GM18499 (cell line): Measurements from ENCODE around the gene MFN2.
"Not testable (repeated sequence)": the region's sequence is repeated elsewhere in the genome, so short reads cannot be mapped to it uniquely, and the experiment has no call there.

Experiments used
- ATAC-seq: cut with Tn5 transposase; IDR thresholded peaks from one replicate; pipeline ENCODE4 v1.9.1; 2021; ENCODE audit warnings: moderate number of reproducible peaks; ENCODE audit not compliant: insufficient read depth, unreplicated experiment

MFN2 gene

DNA sequence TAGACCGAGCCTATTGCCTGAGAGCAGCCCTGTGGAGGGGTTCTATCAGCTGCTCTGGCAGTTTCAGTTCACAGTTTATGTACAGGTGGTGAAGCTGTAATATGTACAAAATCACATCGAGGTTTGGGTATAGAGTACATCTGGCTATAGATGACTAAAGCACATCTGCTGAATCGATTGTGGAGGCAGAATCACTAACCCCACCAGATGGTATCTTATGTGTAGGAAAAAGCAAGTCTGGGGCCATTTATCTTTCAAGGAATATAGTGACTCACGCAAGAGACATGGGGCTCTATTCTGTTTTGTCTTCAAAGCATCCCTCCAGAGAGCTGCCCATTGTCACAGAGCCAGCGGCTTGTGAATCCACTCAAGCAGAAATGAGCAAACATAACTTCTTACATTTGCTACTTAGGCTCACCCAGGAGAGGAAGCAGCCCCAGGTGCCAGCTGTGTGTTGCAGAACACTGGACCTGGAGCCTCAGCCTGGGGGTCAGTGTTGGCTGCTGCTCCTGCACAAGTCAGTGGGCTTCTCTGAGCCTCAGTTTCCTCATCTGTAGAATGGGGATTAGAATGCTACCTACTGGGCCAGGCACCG lies 60.3 kb downstream of the MFN2 start:
- no peak for ATAC-seq

DNA sequence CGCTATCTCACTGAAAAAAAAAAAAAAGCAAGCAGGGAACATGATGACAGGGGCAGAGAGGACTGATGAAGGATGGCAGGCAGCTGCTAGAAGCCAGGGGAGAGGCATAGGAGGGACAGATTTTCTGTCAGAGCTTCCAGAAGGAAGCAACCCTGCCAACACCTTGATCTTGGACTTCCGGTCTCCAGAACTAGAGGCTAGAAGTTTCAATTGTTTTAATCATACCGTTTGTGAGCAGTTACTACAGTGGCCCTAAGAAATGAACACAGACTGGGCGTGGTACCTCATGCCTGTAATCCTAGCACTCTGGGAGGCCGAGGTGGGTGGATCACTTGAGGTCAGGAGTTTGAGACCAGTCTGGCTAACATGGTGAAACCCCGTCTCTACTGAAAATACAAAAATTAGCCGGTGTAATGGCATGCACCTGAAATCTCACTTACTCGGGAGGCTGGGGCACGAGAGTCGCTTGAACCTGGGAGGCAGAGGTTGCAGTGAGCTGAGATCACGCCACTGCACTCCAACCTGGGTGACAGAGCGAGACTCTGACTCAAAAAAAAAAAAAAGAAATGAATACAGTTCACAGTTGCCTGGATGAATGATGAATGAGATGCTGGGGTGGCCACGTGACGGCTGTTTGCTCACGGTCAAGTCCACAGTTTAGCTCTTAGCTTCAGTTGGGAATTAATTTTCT lies 64.1 kb downstream of the MFN2 start:
- ATAC-seq, result not testable (repeated sequence)

DNA sequence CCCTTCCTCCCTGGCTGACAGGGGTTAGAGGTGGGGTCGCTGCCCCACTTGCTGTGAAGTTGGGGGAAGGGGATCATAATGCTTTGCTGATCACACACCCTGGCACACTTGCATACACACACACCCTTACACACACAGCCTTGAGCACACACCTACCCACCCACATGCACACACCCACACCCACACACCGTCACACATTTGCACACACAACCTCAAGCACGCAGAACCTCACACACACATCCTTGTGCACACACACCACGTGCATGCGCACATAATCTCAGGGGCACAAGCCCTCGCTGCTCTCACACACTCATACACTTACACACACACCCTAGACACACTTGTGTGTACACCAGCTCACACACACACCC lies 66.5 kb downstream of the MFN2 start:
- ATAC-seq, result no peak

DNA sequence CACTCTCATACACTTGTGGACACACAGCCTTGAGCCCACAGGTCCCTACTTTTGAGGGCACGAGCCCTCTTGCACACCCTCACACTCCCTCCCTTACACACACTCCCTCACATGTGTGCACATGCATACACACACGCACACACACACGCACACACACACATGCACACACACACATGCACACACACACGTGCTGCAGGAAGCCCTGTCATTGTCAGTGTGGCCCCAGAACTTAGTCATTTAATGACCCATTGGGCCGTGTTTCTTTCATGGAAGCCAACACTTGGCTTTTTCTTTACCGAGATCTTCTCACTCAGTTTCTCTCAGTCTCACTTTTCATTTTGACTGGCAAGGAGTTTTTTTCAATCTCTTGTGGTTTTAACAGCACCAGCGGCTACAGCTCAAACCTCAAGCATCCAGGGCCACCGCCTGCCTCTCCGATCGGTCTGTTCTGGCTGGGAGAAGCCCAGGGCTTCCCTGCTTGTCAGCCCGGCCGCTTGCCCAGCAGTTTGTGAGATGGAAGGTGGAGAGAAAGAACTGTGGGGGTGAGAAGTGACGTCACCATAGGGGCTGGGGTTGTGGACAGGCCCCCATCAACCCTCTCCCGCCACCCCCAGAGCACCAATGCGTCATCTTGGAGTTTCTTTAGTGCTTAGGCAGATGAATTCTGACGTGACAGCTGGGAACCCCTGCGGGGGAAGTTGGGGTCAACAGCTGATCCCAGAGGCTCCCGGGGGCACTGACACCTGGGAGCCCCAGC lies 67.1 kb downstream of the MFN2 start:
- ATAC-seq, result peak; percentile 31

DNA sequence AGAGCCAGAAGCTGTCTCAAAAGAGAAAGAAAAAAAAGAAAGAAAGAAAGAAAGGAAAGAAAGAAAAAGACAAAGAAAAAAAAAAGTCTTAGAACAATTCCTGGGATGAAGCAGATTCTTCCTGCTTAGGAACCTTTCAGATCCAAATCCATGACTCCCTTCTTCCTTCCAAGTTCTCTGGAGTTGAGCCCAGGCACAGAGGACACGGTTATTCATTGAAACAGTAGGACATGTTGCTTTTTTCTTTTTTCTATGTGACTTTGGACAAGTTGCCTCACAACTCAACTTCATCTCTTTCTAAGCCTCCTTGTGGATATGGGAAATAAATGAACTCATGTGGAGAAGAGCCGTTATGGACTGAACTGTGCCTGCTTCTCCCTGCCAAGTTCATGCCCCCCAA lies 68.1 kb downstream of the MFN2 start:
- no peak for ATAC-seq

DNA sequence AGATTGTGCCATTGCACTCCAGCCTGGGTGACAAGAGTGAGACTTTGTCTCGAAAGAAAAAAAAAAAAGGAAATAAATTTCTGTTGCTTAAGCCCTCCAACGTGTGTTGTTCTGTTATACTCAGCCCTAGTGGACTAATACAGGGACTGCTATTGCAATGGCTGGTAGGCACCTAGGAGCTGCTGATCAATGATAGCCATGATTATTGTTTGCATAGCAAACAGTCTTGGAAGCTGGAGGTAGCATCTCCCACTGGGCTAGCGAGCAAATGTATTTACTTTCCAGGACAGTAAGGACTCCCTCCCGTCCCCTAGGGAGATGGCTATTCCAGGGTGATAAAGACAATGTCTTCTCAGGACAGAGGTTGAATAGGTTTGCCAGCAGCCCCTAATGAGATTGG lies 69.4 kb downstream of the MFN2 start:
- ATAC-seq, result no peak

DNA sequence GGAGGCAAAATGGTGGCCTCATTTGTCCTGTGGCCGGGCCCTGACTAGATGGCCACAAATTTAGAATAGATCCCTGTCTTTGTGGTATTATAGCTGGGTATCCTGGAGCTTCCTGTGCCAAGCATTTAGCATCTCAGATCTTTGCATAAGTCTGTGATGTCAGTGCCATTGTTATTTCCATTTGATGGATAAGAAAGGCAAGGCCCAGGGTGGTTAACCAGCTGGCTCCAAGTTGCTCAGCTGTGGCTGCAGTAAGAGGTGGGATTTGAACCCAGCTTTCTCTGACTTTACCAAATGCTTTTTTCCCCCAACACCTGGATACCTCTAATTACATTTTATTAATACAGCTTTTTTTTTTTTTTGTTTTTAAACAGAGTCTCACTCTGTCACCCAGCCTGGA lies 71.1 kb downstream of the MFN2 start:
- ATAC-seq, result no peak

DNA sequence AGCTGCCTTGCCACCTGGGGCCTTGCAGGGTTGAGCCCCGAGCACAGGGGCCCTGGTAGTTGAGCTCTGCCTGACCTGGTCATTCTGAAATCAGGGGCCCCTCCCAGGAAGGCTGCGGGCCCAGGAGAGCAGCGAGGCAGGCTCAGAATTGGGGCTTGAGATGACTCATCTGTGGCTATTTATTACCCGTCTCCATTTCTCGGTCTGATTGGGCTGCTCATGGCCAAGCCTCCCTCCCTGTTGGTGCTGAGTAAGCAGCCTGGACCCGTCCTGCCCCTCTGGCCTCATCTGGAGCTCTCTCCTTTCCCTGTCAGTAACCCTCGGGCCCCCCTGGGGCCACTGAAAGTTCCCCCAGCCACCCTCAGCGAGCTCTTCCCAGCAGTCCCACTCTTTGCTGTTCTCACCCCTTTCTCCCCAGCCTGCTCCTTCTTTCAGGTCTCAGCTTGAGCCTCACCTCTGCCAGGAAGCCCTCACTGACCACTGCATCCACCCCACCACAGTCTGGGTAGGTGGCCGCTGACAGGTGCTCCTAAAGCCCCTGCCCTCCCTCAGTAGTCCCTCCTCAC lies 71.8 kb downstream of the MFN2 start:
- peak; percentile 49 for ATAC-seq

DNA sequence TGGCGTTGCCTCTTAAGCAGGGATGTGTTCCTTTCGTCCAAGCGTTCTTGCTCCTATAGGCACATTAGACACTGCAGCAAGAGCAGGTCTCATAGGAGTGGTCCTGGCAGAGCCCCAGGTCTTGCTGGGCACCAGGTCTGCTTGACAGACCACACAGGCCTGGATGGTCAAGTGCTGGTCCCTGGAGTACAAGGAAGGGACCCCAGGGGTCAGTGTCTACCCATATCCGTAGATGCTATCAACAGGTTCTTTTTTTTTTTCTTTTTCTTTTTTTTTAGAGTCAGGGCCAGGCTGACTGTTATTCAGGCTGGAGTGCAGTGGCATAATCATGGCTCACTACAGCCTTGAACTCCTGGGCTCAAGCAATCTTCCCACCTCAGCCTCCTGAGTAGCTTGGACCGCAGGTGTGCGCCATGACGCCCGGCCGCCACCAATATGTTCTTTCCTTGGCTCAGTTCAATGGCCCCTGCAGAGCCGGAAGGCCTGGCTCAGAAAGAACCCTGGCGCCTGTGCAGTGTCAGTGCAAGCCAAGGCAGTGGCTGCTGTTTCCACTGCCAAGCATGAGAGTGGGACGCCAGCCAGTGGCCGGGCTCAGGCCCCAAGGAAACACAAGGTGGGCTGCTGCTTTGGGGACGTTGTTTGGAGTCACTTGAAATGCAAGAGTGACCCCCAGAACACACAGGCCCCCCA lies 72.9 kb downstream of the MFN2 start:
- ATAC-seq, result no peak

DNA sequence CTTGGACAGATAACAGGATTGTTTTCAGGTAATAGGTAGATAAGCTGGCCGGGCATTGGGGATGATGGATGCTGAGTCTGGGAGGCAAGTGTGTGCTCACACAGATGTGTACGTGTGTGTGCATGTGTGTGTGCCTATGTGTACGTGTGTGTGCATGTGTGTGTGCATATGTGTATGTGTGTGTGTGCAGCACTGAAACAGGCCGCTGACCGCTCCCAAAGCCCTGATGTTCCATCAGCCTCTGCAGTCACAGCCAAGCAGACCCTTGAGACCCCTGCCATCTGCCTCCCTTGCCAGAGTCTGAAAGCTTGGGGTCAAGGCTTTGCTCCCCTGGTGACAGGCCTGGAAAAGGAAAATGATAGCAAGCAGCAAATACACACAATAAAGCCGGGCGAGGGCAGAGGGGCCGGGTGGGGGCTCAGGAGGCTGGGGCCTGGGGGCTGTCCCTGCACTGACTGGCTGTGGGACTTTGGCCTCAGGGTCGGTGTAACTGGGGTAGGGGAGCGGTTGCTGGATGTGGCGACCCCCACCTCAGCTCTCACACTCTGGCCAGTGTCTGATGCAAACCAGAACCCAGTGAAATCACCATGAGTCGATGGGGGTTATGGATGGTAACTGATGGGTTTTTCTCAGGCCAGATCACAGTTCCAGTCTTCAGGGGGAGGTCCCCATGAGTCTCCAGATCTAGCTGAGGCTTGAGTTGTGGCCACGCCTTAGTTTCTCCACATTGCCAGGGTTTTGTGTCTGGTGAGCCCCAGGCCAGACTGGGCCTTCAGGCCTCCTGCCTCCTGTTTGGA lies 73.7 kb downstream of the MFN2 start:
- no peak for ATAC-seq

DNA sequence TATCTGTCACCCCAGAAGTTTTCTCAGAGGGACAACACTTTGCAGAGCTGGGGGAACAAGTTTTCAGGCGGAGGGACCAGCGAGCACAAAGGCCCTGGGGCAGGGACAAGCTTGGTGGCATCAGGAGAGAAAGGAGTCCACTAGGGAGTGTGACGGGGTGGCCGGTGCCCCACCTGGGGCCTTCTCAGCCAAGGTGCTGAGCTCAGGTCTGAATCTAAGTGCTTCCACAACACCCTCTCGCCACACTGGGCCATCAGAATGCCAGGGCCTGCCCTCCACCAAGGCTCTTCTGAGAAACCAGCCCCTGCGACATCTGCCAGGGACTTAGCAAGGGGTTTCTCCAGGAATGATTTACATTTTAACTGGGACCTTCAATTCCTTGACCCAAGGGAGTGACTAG lies 75.0 kb downstream of the MFN2 start:
- ATAC-seq, result no peak

DNA sequence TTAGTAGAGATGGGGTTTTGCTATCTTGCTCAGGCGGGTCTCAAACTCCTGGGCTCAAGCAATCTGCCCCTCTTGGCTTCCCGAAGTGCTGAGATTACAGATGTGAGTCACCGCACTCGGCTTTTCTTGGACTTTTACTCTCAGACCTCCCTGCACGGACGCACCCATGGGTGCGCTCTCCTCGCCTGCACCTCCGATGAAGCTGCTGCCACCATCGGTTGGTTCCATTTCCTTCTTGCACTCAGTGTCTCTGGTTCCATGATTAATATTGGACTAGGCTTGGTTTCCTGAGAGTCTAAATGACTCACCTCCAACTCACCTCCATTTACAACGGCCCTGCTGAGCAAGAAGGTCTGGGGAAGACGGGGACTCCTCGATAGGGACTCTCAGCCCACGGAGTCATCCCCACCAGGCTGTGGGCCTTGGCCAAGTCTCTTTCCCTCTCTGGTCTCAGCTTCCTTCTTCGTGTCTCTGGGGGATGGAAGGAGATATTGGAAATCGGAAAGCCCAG lies 76.1 kb downstream of the MFN2 start:
- ATAC-seq, result no peak

DNA sequence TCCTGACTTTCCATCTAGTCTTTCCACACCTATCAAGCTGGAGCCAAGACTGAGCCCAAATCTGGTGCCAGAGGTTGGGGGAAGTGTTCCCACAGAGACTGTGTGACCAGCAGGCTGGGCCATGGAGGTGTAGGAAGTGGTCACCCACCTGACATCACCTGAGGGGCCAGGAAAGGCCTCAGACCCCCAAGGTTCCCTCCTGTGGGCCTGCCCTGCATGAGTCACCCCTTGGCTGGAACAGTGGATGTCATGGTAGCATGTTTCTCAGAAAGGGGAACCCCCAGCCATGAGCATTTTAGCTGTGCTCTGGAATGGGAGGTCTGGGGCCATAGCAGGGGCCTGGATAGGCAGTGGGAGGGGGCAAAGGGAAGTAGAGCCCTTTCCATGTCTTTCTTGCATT lies 77.1 kb downstream of the MFN2 start:
- no peak for ATAC-seq

DNA sequence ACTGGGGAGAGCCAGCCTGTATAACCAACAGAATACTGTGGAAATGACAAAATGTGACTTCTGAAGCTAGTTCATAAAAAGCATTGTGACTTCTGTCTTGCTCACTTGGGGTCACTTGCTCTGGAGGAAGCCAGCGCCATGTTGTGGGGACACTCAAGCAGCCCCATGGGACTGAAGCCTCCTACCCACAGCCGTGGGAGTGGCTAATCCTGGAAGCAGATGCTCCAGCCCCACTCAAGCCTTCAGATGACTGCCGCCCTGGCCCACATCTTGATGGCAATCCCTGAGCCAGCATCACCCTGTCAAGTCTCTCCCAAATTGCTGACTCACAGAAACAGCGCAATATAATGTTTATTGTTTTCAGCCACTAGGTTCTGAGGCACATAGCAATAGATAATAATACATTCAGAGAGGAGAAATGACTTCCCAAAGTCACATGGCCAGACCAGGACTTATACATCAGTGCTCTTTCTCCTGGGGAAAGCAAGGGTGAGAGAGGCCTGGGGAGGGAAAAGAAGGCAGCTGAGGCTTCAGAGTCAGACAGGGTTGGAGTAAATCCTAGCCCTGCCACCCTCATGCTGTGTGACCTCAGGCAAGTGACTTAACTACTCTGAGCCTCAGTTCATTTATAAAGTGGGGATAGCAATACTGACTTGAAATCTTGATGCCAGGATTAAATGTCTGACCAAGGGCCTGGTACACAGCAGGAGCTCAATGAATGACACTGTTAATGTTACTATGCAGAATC lies 77.9 kb downstream of the MFN2 start:
- ATAC-seq, result no peak

DNA sequence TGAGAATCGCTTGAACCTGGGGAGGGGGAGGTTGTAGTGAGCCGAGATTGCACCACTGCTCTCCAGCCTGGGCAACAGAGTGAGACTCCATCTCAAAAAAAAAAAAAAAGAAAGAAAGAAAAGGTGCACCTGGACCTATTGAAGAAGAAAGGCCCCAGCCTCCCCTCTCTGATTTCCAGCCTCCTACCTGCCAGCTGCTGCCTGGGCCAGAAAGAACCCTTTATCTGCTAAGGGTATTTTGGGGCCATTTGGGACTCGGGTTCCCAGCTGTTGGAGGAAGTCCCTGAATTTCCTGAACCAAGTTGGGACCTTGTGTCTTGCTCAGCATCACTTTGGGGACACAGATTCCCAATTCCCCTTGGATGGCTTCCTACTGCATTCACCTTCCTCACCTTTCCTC lies 79.0 kb downstream of the MFN2 start:
- no peak for ATAC-seq

DNA sequence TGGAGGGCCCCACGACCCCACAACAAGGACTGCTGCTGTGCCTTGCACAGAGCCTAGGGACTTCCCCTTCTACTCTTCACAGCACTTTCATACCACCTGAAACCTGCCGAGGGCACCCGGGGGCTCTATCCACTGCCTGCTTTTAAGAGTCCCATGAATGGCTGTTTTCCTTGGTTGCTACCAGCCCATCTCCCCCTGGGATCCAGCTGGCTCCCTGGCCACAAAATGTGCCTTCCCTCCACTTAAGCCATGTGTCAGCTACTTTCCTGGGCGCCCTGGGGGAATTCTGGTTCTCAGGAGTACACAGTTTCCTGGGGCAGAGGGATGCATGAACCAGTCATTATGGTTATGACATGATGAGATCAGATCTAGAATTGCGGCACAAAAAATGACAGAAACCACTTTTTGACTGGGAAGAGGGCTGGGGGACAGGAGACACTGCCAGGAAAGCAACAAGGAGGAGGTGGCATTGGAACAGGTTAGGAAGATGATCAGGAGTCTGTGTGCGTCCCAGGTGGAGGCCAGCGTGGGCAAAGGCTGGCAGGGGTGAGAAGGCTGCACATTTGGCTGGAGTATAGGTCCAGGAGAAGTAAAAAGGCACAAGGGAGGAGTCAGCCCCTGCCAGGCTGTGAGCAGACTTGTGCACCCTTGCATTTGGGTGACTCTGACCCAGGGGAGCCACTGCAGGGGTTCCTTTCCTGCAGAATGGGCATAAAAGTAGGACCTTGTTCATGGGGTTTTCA lies 79.6 kb downstream of the MFN2 start:
- ATAC-seq, result no peak

DNA sequence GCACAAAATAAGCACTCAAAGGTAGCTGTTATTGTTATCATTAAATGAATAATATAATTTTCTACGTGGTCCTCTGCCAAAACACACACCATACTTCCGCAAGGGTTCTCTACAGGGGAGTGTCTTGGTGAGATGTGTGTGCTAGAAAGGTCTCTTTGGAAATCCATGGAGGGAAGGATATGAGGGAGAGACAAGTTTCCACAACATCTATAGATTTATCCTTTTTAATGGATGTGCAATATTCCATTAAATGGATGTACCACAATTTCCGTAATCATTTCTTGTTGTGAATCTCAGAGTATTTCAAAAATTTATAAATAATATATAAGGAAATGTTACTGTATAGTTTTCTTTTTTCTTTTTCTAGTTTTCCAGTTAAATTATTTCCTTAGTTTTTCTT lies 80.3 kb downstream of the MFN2 start:
- ATAC-seq, result no peak
